Measurements from ENCODE around the gene FLT4.

FLT4 gene

GRCh38 chr5:180625791-180626660 lies 23.4 kb downstream of the FLT4 start:
- DNase-seq (ENCODE audit: low spot score), result no peak

- DNase-seq (ENCODE audit: low spot score), result no peak
Measured at GRCh38 chr5:180625125-180625790, 24.1 kb downstream of the FLT4 start.

GRCh38 chr5:180624587-180624986 lies 24.8 kb downstream of the FLT4 start:
- no peak for DNase-seq (ENCODE audit: low spot score)

GRCh38 chr5:180623844-180624243 lies 25.6 kb downstream of the FLT4 start:
- DNase-seq (ENCODE audit: low spot score), result no peak

GRCh38 chr5:180623411-180623834 lies 26.0 kb downstream of the FLT4 start:
- DNase-seq (ENCODE audit: low spot score), result no peak

GRCh38 chr5:180622910-180623309 lies 26.5 kb downstream of the FLT4 start:
- DNase-seq (ENCODE audit: low spot score), result no peak

- DNase-seq (ENCODE audit: low spot score), result no peak
Measured at GRCh38 chr5:180621311-180621710, 28.1 kb downstream of the FLT4 start.

- DNase-seq (ENCODE audit: low spot score), result no peak
Measured at GRCh38 chr5:180620014-180620413, 29.4 kb downstream of the FLT4 start.

GRCh38 chr5:180619563-180619915 lies 29.9 kb downstream of the FLT4 start:
- DNase-seq (ENCODE audit: low spot score), result no peak

- DNase-seq (ENCODE audit: low spot score), result peak; percentile 90
Measured at GRCh38 chr5:180618829-180619562, 30.4 kb downstream of the FLT4 start.

GRCh38 chr5:180618487-180618828 lies 30.9 kb downstream of the FLT4 start:
- DNase-seq (ENCODE audit: low spot score), result no peak

GRCh38 chr5:180613814-180614188 lies 35.6 kb downstream of the FLT4 start:
- DNase-seq (ENCODE audit: low spot score), result no peak

- DNase-seq (ENCODE audit: low spot score), result no peak
Measured at GRCh38 chr5:180613188-180613813, 36.1 kb downstream of the FLT4 start.

GRCh38 chr5:180612683-180613082 lies 36.7 kb downstream of the FLT4 start:
- DNase-seq (ENCODE audit: low spot score), result no peak

- no peak for DNase-seq (ENCODE audit: low spot score)
Measured at GRCh38 chr5:180611140-180611850, 38.1 kb downstream of the FLT4 start.

GRCh38 chr5:180609817-180610550 lies 39.4 kb downstream of the FLT4 start:
- DNase-seq (ENCODE audit: low spot score), result no peak

GRCh38 chr5:180609386-180609785 lies 40.0 kb downstream of the FLT4 start:
- DNase-seq (ENCODE audit: low spot score), result no peak

- no peak for DNase-seq (ENCODE audit: low spot score)
Measured at GRCh38 chr5:180608572-180609310, 40.7 kb downstream of the FLT4 start.

GRCh38 chr5:180607861-180608571 lies 41.4 kb downstream of the FLT4 start:
- DNase-seq (ENCODE audit: low spot score), result no peak
